SIG-M5 (cell line): Measurements from ENCODE around the gene SPSB1.

Experiments
- DNase-seq: peaks from one replicate; lab custom pipeline; 2025; lab: John Stamatoyannopoulos, UW

Gene SPSB1

GRCh38 chr1:9292361-9293240 lies at the start of gene SPSB1:
Gene SPSB1, plus strand, starts transcription at chr1:9292894. Its CDS starts 62,998 bp downstream, at chr1:9355892.
- no peak for DNase-seq

- DNase-seq, result no peak
Measured at GRCh38 chr1:9243066-9243739, 49.5 kb upstream of the SPSB1 start.

- DNase-seq, result no peak
Measured at GRCh38 chr1:9244501-9245229, 48.0 kb upstream of the SPSB1 start.

- DNase-seq, result no peak
Measured at GRCh38 chr1:9245230-9245619, 47.5 kb upstream of the SPSB1 start.

- no peak for DNase-seq
Measured at GRCh38 chr1:9245661-9246060, 47.0 kb upstream of the SPSB1 start.

GRCh38 chr1:9246215-9246614 lies 46.5 kb upstream of the SPSB1 start:
- DNase-seq, result no peak

- no peak for DNase-seq
Measured at GRCh38 chr1:9246841-9247785, 45.6 kb upstream of the SPSB1 start.

GRCh38 chr1:9247894-9248293 lies 44.8 kb upstream of the SPSB1 start:
- DNase-seq, result no peak

- no peak for DNase-seq
Measured at GRCh38 chr1:9248341-9249262, 44.1 kb upstream of the SPSB1 start.

- no peak for DNase-seq
Measured at GRCh38 chr1:9249263-9249533, 43.5 kb upstream of the SPSB1 start.

GRCh38 chr1:9249534-9250410 lies 42.9 kb upstream of the SPSB1 start:
- no peak for DNase-seq

GRCh38 chr1:9250411-9251381 lies 42.0 kb upstream of the SPSB1 start:
- DNase-seq, result no peak

- no peak for DNase-seq
Measured at GRCh38 chr1:9251501-9251900, 41.2 kb upstream of the SPSB1 start.

GRCh38 chr1:9253004-9253403 lies 39.7 kb upstream of the SPSB1 start:
- DNase-seq, result no peak

GRCh38 chr1:9253453-9254105 lies 39.1 kb upstream of the SPSB1 start:
- no peak for DNase-seq

- no peak for DNase-seq
Measured at GRCh38 chr1:9256332-9256731, 36.4 kb upstream of the SPSB1 start.

GRCh38 chr1:9257851-9258250 lies 34.8 kb upstream of the SPSB1 start:
- no peak for DNase-seq

- no peak for DNase-seq
Measured at GRCh38 chr1:9258629-9259028, 34.1 kb upstream of the SPSB1 start.
